GM12878 (cell line): ENCODE measurements around the gene WDR11. TPM values are rescaled to one million over a fixed set of nuclear protein-coding genes. Genes with fewer than 3 reads are reported as not detected.

ENCODE experiments used
- ASH2L ChIP-seq: fragments of 300-600, 200-600 bp; sonication (generic); IDR thresholded peaks from 2 replicates; pipeline ENCODE4 v1.6.1; 2017; ENCODE audit warnings: low read depth, mild to moderate bottlenecking, borderline replicate concordance
- ATF3 ChIP-seq: IDR thresholded peaks from 2 replicates; pipeline ENCODE4 v1.6.1; 2011; ENCODE audit warnings: low read depth, mild to moderate bottlenecking, low read length, moderate library complexity, borderline replicate concordance; ENCODE audit errors: extremely low read depth
- BCLAF1 ChIP-seq: fragments of 450-650 bp; IDR thresholded peaks from 2 replicates; pipeline ENCODE4 v1.6.1; 2017; ENCODE audit warnings: antibody characterized with exemption, mild to moderate bottlenecking, moderate library complexity
- CREM ChIP-seq: IDR thresholded peaks from 2 replicates; pipeline ENCODE4 v1.6.1; 2014; ENCODE audit warnings: antibody characterized with exemption, low read depth
- CTCF ChIP-seq, 3 experiments: IDR thresholded peaks in 2 of 3; conservative IDR thresholded peaks in 1 of 3; 2 replicates each; pipeline ENCODE4 v1.5.1; 2011; ENCODE audit warnings: low read depth in 3 of 3, low read length in 3 of 3, mild to moderate bottlenecking in 3 of 3, control low read depth in 2 of 3, moderate library complexity in 2 of 3, inconsistent platforms in 1 of 3, mixed read lengths in 1 of 3; ENCODE audit not compliant: control insufficient read depth in 2 of 3, insufficient read depth in 1 of 3; ENCODE audit errors: extremely low read depth in 1 of 3
- EP300 ChIP-seq, 2 experiments: fragments of 150-350 bp in 1 of 2; IDR thresholded peaks; 2 replicates each; pipeline ENCODE4 v1.6.1; 2011 to 2012; ENCODE audit warnings: low read depth in 2 of 2, low read length in 2 of 2, borderline replicate concordance in 1 of 2, improper control_type of control experiment in 1 of 2, inconsistent platforms in 1 of 2; ENCODE audit not compliant: control insufficient read depth in 1 of 2
- ETV6 ChIP-seq, 2 experiments: fragments of 450-650 bp in 1 of 2; IDR thresholded peaks in 1 of 2; conservative IDR thresholded peaks in 1 of 2; 2 replicates each; pipeline ENCODE4 v1.6.1; 2014; ENCODE audit warnings: antibody characterized with exemption in 1 of 2, borderline replicate concordance in 1 of 2, low read depth in 1 of 2, mild to moderate bottlenecking in 1 of 2, moderate library complexity in 1 of 2
- HCFC1 ChIP-seq: fragments of 150-350 bp; IDR thresholded peaks from 2 replicates; pipeline ENCODE4 v1.6.1; 2014; ENCODE audit warnings: low read length
- JUNB ChIP-seq: IDR thresholded peaks from 2 replicates; pipeline ENCODE4 v1.6.1; 2016; ENCODE audit warnings: antibody characterized with exemption, mild to moderate bottlenecking
- JUND ChIP-seq: IDR thresholded peaks from 2 replicates; pipeline ENCODE4 v1.6.1; 2012; ENCODE audit warnings: low read depth, mild to moderate bottlenecking, low read length, improper control_type of control experiment, moderate library complexity
- MEF2A ChIP-seq: IDR thresholded peaks from 2 replicates; pipeline ENCODE4 v1.6.1; 2011; ENCODE audit warnings: low read depth, mild to moderate bottlenecking, low read length, moderate library complexity; ENCODE audit not compliant: insufficient read depth
- NBN ChIP-seq: fragments of 450-650 bp; IDR thresholded peaks from 2 replicates; pipeline ENCODE4 v1.6.1; 2016
- NFYA ChIP-seq: IDR thresholded peaks from 2 replicates; pipeline ENCODE4 v1.6.1; 2011; ENCODE audit warnings: low read depth, mild to moderate bottlenecking, low read length, improper control_type of control experiment, borderline replicate concordance
- PKNOX1 ChIP-seq: fragments of 450-650 bp; IDR thresholded peaks from 2 replicates; pipeline ENCODE4 v1.6.1; 2016; ENCODE audit warnings: mild to moderate bottlenecking
- POU2F2 ChIP-seq: IDR thresholded peaks from 3 replicates; pipeline ENCODE4 v1.6.1; 2011; ENCODE audit warnings: low read depth, mild to moderate bottlenecking, low read length, borderline replicate concordance
- RAD21 ChIP-seq: IDR thresholded peaks from 2 replicates; pipeline ENCODE4 v1.6.1; 2011; ENCODE audit warnings: mild to moderate bottlenecking, low read depth, low read length, moderate library complexity; ENCODE audit not compliant: insufficient read depth
- YY1 ChIP-seq: IDR thresholded peaks from 2 replicates; pipeline ENCODE4 v1.6.1; 2011; ENCODE audit warnings: low read depth, mild to moderate bottlenecking, low read length
- ZZZ3 ChIP-seq: IDR thresholded peaks from 2 replicates; pipeline ENCODE4 v1.6.1; 2011; ENCODE audit warnings: low read depth; ENCODE audit not compliant: control insufficient read depth, insufficient read length
- polyA plus RNA-seq, 11 experiments: library from polyadenylated mRNA; depleted of rRNA in 4 of 11; unstranded in 6 of 11; stranded (reverse) in 5 of 11; fragments of >200 nt; fragmentation: Nextera tagmentation in 4 of 11; fragmentation: Illumina TruSeq in 1 of 11; extraction: Ambion mirVana in 4 of 11; extraction: Trizol in 1 of 11; gene quantifications; 1 replicate in 1 of 11; 2 replicates in 10 of 11; pipeline versions ENCODE4 v1.2.1 to v1.2.3, GENCODE V29; 2011 to 2016; ENCODE audit warnings: inconsistent platforms in 2 of 11, missing spikeins in 2 of 11, low read depth in 1 of 11
- total RNA-seq, 4 experiments: library from RNA; depleted of rRNA in 3 of 4; stranded (reverse); fragments of >200 nt in 3 of 4; fragmentation: Illumina TruSeq in 1 of 4; extraction: Trizol in 1 of 4; gene quantifications; 2 replicates each; pipeline versions ENCODE4 v1.2.1 to v1.2.3, GENCODE V29; 2013 to 2021
- TF ChIP-seq, protein P1 (sequence below): IDR thresholded peaks from 2 replicates; pipeline ENCODE4 v1.6.1; 2011; ENCODE audit warnings: borderline replicate concordance, low read depth, mild to moderate bottlenecking, moderate library complexity, mixed read lengths, low read length; ENCODE audit not compliant: insufficient read depth; ENCODE audit errors: extremely low read length
- TF ChIP-seq, protein P2 (sequence below): fragments of 450-650 bp; IDR thresholded peaks from 2 replicates; pipeline ENCODE4 v1.6.1; 2017; ENCODE audit warnings: low read depth, mild to moderate bottlenecking, moderate library complexity

WDR11 gene
- total and polyA plus RNA-seq, 10 of the 15 experiments (the other 5 are each of a cell fraction or from before 2014, with no cell fraction given): 21.3 to 132 (median 42.6) TPM

DNA sequence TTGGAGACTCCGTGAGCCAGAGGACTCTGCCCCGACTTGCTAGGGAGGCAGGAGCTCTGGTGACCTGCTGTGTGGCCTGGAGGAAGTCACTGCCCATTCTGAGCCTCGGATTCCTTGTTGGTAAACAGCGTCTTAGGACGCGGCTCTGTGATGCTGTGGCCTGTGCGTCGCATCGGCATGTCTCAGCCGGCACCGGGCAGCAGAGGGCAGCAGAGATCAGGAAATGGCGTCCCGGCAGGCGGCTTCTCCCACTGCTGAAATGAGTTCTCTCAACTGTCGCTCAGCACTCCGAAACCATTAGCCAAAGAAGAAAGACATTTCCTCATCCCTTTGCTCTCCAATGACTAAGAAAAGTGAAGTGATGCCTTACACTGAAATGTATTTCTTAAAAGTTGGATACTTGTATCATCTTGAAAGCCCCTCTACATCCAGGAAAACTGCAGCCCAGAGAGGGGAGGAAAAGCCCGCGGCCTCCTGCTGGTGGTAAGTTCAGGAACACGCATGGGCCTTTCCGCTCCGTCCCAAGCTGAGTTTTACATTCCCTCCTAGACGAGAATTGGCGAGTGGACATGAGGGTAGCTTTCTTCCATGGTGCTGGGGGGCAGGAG is 91.7 kb downstream of the WDR11 start (continued):
- TF ChIP-seq, protein P1, sequence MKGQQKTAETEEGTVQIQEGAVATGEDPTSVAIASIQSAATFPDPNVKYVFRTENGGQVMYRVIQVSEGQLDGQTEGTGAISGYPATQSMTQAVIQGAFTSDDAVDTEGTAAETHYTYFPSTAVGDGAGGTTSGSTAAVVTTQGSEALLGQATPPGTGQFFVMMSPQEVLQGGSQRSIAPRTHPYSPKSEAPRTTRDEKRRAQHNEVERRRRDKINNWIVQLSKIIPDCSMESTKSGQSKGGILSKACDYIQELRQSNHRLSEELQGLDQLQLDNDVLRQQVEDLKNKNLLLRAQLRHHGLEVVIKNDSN: no peak
- TF ChIP-seq MEF2A (no peak), ATF3 (no peak), ETV6 (conservative IDR thresholded peaks at IDR 0.05 in 1 of 2, IDR thresholded peaks at IDR 0.05 in 1 of 2; ENCODE audit: borderline replicate concordance in 1 of 2, low read depth in 1 of 2) (no peak), BCLAF1 (no peak), JUND (no peak), YY1 (peak; percentile 86), CTCF (IDR thresholded peaks at IDR 0.05 in 2 of 3, conservative IDR thresholded peaks at IDR 0.05 in 1 of 3; ENCODE audit: control insufficient read depth in 2 of 3, extremely low read depth in 1 of 3, insufficient read depth in 1 of 3, low read depth in 3 of 3, low read length in 3 of 3) (peak; percentile 87 to 97 (median 93)), ASH2L (no peak), RAD21 (peak; percentile 90), EP300 (IDR thresholded peaks at IDR 0.05; ENCODE audit: borderline replicate concordance in 1 of 2, control insufficient read depth in 1 of 2, low read depth in 2 of 2, low read length in 2 of 2) (no peak), CREM (no peak), HCFC1 (0 out of 2 replicates have a peak, but pooled peaks have one; percentile 24), ZZZ3 (no peak), JUNB (no peak), POU2F2 (0 out of 3 replicates have a peak, but pooled peaks have one; percentile 44), NFYA (no peak), PKNOX1 (peak; percentile 70), NBN (no peak)
- TF ChIP-seq, protein P2, sequence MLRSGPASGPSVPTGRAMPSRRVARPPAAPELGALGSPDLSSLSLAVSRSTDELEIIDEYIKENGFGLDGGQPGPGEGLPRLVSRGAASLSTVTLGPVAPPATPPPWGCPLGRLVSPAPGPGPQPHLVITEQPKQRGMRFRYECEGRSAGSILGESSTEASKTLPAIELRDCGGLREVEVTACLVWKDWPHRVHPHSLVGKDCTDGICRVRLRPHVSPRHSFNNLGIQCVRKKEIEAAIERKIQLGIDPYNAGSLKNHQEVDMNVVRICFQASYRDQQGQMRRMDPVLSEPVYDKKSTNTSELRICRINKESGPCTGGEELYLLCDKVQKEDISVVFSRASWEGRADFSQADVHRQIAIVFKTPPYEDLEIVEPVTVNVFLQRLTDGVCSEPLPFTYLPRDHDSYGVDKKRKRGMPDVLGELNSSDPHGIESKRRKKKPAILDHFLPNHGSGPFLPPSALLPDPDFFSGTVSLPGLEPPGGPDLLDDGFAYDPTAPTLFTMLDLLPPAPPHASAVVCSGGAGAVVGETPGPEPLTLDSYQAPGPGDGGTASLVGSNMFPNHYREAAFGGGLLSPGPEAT: no peak
